HG03196 (cell line): ENCODE results near the gene IFITM10.

Experiments used
- ATAC-seq: cut with Tn5 transposase; IDR thresholded peaks from one replicate; pipeline ENCODE4 v1.9.1; 2021; ENCODE audit not compliant: unreplicated experiment

Gene IFITM10

GRCh38 chr11:1750481-1750839 lies at the start of gene IFITM10:
IFITM10 (minus strand) TSS chr11:1750595; CDS start chr11:1750442, 153 bp downstream.
- ATAC-seq = no peak

DNA sequence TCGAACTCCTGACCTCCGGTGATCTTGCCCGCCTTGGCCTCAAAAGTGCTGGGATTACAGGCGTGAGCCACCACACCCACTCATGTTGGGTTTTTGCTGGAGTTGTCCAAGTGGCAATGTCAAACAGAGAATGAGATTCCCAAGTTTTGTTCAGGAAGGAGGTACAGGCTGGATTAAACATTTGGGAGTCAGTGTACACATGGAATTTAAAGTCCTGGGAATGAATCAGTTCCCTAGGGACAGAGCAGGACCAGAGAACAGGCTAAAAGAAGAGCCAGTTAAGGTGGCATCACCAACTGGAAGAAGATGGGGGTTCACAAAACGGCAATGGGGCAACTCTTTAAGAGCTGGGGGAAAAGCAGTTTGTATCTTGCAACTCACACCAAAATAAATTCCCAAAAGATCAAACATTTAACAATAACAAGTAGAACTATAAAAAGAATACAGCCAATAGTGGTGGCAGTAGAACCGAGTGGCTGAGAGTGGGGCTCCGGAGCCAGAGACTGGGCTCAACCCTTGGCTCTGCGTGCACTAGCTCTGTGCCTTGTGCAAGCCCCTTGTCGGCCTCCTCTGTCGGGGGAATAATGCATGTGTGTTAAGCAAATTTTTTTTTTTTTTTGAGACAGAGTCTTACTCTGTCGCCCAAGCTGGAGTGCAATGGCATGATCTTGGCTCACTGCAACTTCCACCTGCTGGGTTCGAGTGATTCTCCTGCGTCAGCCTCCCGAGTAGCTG lies 47.2 kb upstream of the IFITM10 start:
- ATAC-seq = no peak

- ATAC-seq = no peak
Observed at GRCh38 chr11:1796413-1797011, 46.1 kb upstream of the IFITM10 start.

DNA sequence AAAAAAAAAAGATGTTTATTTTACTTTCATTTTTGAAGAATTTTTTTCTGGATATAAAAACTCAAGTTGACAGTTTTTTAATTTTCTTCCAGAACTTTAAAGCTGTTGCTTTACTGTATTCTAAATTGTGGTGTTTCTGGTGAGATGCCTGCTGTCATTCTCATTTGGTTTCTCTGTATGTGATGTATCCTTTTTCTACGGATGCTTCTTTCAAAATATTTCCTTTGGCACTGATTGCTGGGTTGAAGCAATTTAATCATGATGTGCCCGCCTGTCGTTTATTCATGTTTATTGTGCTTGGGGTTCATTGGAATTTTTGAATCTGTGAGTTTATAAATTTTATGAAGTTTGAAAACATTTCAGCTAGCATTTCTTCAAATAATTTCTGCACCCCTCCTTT lies 42.7 kb upstream of the IFITM10 start:
- no peak for ATAC-seq

- ATAC-seq = no peak
Observed at GRCh38 chr11:1792461-1792860, 42.1 kb upstream of the IFITM10 start.

DNA sequence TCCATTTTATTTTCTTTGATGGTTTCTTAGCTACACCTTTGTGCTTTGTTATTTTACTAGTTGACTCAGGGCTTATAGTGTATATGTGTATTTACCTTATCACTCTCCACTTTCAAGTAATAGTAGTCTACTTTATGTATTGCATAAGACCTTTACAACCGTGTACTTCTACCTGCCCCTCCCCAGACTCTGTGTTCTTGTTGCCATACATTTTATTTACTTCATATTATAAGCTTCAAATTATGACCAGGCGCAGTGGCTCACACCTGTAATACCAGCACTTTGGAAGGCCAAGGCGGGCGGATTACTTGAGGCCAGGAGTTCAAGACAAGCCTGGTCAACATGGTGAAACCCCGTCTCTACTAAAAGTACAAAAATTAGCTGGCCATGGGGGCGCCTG lies 41.5 kb upstream of the IFITM10 start:
- ATAC-seq = no peak

GRCh38 chr11:1786466-1786865 lies 36.1 kb upstream of the IFITM10 start:
- no peak for ATAC-seq

DNA sequence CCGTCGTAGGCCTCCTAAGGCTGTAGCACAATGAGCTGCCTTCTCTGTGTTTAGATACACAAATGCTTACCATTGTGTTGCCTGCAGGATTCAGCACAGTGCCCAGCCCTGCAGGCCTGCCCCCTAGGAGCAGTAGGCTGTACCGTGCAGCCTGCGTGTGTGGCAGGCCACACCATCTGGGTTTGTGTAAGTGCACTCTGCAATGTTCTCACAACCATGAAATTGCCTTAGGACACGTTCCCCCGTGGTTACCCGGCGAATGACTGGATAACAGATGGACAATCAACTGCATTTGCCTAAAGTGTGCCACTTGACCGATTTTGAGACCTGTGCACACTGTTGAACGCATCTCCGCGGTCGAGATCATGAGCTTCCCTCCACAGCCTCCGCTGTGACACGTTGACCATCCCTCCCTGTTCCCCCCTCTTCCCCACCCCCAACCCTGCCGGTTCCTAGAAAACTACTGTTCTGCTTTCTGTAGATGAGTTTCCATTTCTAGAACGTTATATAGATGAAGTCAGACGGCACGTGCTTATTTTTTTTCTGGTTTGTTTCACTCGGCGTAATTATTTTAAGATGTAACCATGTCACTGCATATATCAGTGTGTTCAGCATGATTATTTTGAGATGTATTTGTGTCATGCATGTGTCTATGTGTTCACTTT lies 35.5 kb upstream of the IFITM10 start:
- ATAC-seq = no peak

DNA sequence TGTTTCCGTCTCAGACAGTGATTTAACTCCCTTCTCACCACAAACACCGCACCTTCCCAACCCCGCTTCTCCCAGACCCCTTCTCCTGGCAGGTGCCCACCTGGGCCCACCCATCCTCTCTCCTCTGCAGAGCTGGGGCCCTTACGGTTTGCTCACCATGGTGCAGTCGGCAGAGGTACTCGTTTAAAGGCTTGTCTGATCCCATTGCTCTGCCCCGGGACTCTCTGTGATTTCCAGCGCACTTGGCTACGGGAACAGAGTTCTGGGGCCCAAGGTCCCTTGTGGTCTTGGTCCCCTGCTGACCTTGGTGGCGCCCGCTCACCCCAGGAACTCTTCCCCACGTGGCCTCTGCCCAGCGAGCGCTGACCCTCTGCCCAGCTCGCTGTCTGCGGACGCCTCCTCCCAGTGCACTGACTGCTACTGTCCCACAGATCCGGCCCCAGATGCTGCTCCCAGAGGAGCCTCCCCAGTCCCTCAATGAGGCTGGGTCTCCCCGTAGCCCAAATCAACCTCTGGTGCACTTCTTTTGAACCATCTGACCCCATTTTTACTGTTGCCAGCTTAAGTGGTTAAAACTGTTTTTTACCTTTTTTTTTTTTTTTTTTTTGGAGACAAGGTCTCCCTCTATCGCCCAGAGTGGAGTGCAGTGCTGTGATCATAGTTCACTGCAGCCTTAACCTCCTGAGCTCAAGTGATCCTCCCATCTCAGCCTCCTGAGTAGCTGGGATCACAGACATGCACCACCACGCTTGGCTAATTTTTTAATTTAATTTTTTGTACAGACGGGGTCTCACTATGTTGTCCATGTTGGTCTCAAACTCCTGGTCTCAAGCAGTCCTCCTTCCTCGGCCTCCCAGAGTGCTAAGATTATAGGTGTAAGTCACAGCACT lies 34.6 kb upstream of the IFITM10 start:
- no peak for ATAC-seq

GRCh38 chr11:1783725-1784529 lies 33.5 kb upstream of the IFITM10 start:
- ATAC-seq = no peak

DNA sequence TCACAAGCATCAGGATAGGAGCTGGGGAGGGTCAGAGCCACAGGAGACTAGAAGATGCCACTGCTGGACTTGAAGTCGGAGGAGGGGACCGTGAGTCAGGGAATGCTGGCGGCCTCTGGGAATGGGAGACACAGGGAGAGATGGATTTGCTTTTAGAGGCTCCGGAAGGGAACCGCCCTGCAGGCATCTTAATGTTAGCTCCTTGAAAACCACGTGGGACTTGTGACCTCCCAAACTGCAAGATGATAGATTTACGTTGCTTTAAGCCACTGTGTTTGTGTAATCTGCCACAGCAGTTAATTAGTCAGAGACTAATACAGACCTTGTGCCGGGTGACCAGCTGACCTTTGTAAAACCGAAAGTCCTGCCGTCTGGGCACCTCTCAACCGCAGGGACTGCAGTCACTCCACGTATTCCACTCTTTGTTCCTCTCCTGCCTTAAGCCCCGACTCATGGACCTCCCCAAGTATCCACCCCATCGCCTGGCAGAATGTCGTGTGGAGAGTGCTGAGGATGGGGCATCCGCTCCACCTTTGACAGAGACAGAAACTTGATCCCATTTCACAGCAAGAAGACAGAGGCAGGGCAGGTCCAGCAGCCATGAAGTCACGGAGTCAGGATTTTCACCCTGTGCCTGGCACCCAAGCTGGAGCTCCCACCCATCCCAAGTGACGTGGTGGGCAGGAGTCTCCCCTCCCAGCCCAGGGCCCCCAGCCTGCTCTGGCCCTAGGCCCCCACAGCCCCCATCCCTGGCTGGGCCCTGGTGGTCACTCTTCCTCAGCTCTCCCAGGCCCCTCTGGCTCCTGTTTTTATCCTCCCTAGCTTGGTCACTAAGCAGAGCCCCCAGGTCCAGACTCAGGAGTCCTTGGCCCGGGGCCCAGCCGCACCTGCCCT lies 32.7 kb upstream of the IFITM10 start:
- ATAC-seq = no peak

DNA sequence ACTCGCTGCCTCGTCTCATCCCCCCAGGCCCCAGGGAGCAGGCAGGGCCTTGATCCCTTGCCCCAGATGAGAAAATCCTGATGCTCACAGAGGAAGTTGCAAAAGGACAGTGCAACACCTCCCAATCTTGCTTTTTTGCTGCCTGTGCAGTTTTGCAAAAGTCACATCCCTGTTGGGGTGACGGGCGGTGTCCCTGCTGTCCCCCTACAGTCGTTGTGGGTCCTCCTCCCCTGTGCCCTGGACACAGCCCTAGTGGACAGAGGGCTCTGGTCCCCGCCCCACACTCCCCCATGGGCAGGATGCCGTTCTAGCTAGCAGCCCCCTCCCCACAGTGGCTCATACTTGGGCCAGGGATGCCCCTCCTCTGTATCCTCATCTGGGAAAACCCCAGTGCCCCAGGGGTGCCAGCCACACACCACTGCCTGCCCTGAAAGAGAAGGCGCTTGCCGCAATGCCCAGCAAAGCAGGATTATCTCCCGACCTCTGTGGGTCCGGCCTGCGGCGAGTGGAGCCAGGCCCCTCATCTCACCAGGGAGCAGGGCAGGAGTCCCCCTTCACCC lies 31.7 kb upstream of the IFITM10 start:
- ATAC-seq = no peak

- ATAC-seq = no peak
Observed at GRCh38 chr11:1781593-1781975, 31.2 kb upstream of the IFITM10 start.

GRCh38 chr11:1780700-1781592 lies 30.6 kb upstream of the IFITM10 start:
- ATAC-seq = no peak

- no peak for ATAC-seq
Observed at GRCh38 chr11:1779806-1780699, 29.7 kb upstream of the IFITM10 start.

GRCh38 chr11:1779034-1779805 lies 28.8 kb upstream of the IFITM10 start:
- ATAC-seq = no peak
